HCT116 (cell line): ENCODE data around the gene RPS6KA2.

ENCODE experiments used
- CEBPB ChIP-seq: IDR thresholded peaks from 2 replicates; pipeline ENCODE4 v1.6.1; 2012; ENCODE audit warnings: low read depth
- CTCF ChIP-seq, 3 experiments: fragments of 200-600 bp in 1 of 3; sonication (generic) in 1 of 3; IDR thresholded peaks in 2 of 3; conservative IDR thresholded peaks in 1 of 3; 2 replicates each; pipeline ENCODE4 v1.5.1; 2012 to 2017; ENCODE audit warnings: low read depth in 2 of 3, low read length in 2 of 3, antibody characterized with exemption in 1 of 3, borderline replicate concordance in 1 of 3, control low read depth in 1 of 3, mild to moderate bottlenecking in 1 of 3, mixed read lengths in 1 of 3, mixed run types in 1 of 3, moderate library complexity in 1 of 3; ENCODE audit not compliant: insufficient read depth in 1 of 3
- EZH2phosphoT487 ChIP-seq: fragments of 200-600 bp; IDR thresholded peaks from 2 replicates; pipeline ENCODE4 v1.6.1; 2018; ENCODE audit warnings: antibody characterized with exemption, borderline replicate concordance
- JUND ChIP-seq: IDR thresholded peaks from 2 replicates; pipeline ENCODE4 v1.6.1; 2012
- POLR2A ChIP-seq: IDR thresholded peaks from 2 replicates; pipeline ENCODE4 v1.7.0; 2011; ENCODE audit warnings: borderline replicate concordance; ENCODE audit not compliant: insufficient read depth, insufficient read length; ENCODE audit errors: extremely low read depth
- POLR2AphosphoS5 ChIP-seq: IDR thresholded peaks from 2 replicates; pipeline ENCODE4 v1.6.1; 2011; ENCODE audit warnings: mild to moderate bottlenecking, low read depth, low read length, moderate library complexity
- SIN3A ChIP-seq: IDR thresholded peaks from 2 replicates; pipeline ENCODE4 v1.6.1; 2012; ENCODE audit warnings: low read depth
- TCF7L2 ChIP-seq: IDR thresholded peaks from 2 replicates; pipeline ENCODE4 v1.7.0; 2011; ENCODE audit warnings: borderline replicate concordance, inconsistent platforms; ENCODE audit not compliant: insufficient read depth, insufficient read length; ENCODE audit errors: extremely low read depth
- ZBTB33 ChIP-seq: IDR thresholded peaks from 2 replicates; pipeline ENCODE4 v1.6.1; 2011; ENCODE audit warnings: mild to moderate bottlenecking, low read length, moderate library complexity; ENCODE audit not compliant: insufficient replicate concordance; ENCODE audit errors: extremely low read depth
- ZFX ChIP-seq: fragments of 450-650 bp; IDR thresholded peaks from 2 replicates; pipeline ENCODE4 v1.6.1; 2017
- TF ChIP-seq, protein P1 (sequence below): IDR thresholded peaks from 2 replicates; pipeline ENCODE4 v1.6.1; 2012
- TF ChIP-seq, protein P2 (sequence below): IDR thresholded peaks from 2 replicates; pipeline ENCODE4 v1.6.1; 2012

DNA sequence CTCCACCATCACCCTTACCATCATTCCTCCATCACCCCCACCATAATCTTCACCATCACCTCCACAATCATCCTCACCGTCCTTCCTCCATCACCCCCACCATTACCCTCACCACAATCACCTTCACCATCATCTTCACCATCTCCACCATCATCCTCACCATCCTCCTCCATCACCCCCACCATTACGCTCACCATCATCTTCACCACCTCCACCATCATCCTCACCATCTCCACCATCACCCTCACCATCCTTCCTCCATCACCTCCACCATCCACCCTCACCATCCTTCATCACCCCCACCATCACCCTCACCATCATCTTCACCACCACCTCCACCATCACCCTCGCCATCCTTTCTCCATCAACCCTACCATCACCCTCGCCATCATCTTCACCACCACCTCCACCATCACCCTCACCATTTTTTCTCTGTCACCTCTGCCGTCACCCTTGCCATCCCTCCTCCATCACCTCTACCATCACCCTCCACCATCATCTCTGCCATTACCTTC, 211.2 kb downstream of the RPS6KA2 start:
- TF ChIP-seq ZFX (no peak), CTCF (IDR thresholded peaks at IDR 0.05 in 2 of 3, conservative IDR thresholded peaks at IDR 0.05 in 1 of 3; ENCODE audit: borderline replicate concordance in 1 of 3, insufficient read depth in 1 of 3, low read depth in 2 of 3, low read length in 2 of 3) (no peak), POLR2AphosphoS5 (no peak), CEBPB (no peak), SIN3A (no peak), POLR2A (no peak), JUND (no peak), EZH2phosphoT487 (no peak), ZBTB33 (no peak), TCF7L2 (no peak)
- TF ChIP-seq, protein P1, sequence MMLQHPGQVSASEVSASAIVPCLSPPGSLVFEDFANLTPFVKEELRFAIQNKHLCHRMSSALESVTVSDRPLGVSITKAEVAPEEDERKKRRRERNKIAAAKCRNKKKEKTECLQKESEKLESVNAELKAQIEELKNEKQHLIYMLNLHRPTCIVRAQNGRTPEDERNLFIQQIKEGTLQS, result no peak
- TF ChIP-seq, protein P2, sequence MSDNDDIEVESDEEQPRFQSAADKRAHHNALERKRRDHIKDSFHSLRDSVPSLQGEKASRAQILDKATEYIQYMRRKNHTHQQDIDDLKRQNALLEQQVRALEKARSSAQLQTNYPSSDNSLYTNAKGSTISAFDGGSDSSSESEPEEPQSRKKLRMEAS, result no peak
